GM18868 (cell line): Measurements from ENCODE around the gene GADL1.

Experiments used
- ATAC-seq: cut with Tn5 transposase; IDR thresholded peaks from one replicate; pipeline ENCODE4 v1.9.1; 2021; ENCODE audit warnings: mild to moderate bottlenecking, moderate library complexity; ENCODE audit not compliant: unreplicated experiment

GADL1 gene

DNA sequence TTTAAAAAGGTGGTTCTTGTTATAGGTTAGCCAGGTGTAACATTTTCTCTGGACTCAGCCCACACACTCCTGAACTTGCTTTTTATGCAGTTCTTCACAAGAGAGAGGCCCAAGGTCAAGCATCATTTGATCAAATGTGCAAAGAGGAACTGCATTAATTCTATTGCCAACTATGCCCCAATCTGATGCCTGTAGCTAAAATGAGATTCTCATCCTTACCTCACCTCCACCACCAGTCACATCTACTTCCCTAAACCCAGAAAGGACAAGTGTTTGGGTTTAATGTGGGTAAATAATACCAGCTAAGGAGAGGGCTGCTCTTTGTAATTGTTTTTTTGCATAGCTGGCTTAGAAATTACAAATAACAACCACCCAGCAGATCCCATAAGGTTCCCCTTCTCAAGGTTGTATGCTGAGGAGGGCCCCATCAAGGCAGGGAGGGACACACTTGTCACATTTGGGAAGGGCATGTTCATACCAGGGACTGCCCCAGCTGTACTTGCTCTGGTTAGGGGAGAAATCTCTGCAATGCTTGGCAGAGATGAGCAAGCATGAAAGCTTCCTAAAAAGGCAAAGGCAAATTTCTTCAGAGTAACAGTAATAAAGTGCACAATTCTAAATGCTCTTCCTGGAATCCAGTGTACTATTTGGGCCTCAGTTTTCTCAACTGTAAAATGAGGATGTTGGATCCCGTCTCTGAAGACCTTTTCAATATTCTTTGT, 211.9 kb downstream of the GADL1 start:
- no peak for ATAC-seq

GRCh38 chr3:30681649-30682211, 212.7 kb downstream of the GADL1 start:
- no peak for ATAC-seq

DNA sequence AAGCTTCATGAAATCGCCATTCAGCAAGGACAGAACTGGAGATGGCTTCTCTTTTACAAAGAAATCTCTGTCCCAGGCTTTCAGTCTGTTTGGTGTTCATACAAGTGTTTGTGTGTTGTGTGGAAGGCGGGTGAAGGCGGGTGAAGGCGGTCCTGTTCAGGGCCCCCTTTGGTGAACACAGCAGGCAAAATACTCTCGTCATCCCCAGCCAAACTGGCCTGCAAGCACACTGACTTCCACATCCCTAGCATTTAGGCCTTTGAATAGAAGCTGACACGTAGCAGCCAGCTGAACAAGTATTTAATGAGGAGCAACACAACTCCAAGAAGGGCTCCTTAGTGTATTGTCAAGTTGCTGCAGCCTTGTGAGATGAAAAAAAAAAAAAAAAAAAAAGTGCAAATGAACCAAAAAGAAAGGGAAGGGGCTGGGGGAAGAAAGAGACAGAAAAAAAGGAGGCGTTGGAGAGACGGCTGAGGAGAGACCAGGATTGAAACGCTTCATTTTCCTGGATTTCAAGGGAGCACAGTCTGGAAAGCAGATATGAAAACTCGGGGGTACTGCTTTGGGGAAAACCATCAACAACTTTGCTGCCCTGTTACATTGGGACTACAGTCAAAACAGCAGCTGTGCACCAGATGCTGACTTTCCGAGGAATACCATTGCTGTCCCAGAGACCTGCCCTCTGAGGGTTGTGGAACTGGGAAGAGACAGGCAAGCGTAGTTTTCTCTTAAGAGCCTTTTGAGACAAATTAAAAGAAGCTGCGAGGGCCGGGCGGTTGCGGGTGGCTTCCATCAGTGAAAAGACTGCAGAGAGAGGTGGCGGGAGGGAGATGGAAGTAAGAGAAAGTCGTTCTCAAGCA, 213.4 kb downstream of the GADL1 start:
- ATAC-seq: no peak

- ATAC-seq: no peak
Observed at GRCh38 chr3:30679045-30679444, 215.4 kb downstream of the GADL1 start.

GRCh38 chr3:30677347-30677685, 217.1 kb downstream of the GADL1 start:
- no peak for ATAC-seq

GRCh38 chr3:30676424-30677346, 217.8 kb downstream of the GADL1 start:
- no peak for ATAC-seq
